ENCODE results near the gene PTPN6.

Gene PTPN6

GRCh38 chr12:6979453-6979852, 28.3 kb downstream of the PTPN6 start:
- H3K27ac ChIP-seq (ENCODE audit: low read depth, low read length): no peak overlapping the region

GRCh38 chr12:6980075-6980474, 28.9 kb downstream of the PTPN6 start:
- Histone ChIP-seq H3K4me3 (ENCODE audit: low read depth, low read length) (no peak overlapping the region), H3K9me3 (ENCODE audit: control insufficient read depth, insufficient read depth, low read length) (no peaks in the 10 kb centered on the region), H3K9ac (ENCODE audit: low read depth, low read length) (no peak overlapping the region), H3K36me3 (ENCODE audit: control insufficient read depth, insufficient read depth, low read length) (peaks cover 85% of the 10 kb centered on the region), H3K27me3 (ENCODE audit: control insufficient read depth, insufficient read depth, low read length) (no peaks in the 10 kb centered on the region), H3K4me1 (ENCODE audit: control insufficient read depth, insufficient read depth, low read length) (no peaks in the 10 kb centered on the region), H3K27ac (ENCODE audit: low read depth, low read length) (no peak overlapping the region)

More at GRCh38 chr12:6979453-6979852, 28.3 kb downstream of the PTPN6 start:
- Histone ChIP-seq H3K27me3 (ENCODE audit: control insufficient read depth, insufficient read depth, low read length) (no peaks in the 10 kb centered on the region), H3K4me1 (ENCODE audit: control insufficient read depth, insufficient read depth, low read length) (no peaks in the 10 kb centered on the region), H3K9ac (ENCODE audit: low read depth, low read length) (no peak overlapping the region), H3K36me3 (ENCODE audit: control insufficient read depth, insufficient read depth, low read length) (peaks cover 91% of the 10 kb centered on the region), H3K9me3 (ENCODE audit: control insufficient read depth, insufficient read depth, low read length) (no peaks in the 10 kb centered on the region), H3K4me3 (ENCODE audit: low read depth, low read length) (no peak overlapping the region)

GRCh38 chr12:6980740-6981139, 29.6 kb downstream of the PTPN6 start:
- Histone ChIP-seq H3K36me3 (ENCODE audit: control insufficient read depth, insufficient read depth, low read length) (peaks cover 78% of the 10 kb centered on the region), H3K9me3 (ENCODE audit: control insufficient read depth, insufficient read depth, low read length) (no peaks in the 10 kb centered on the region), H3K27me3 (ENCODE audit: control insufficient read depth, insufficient read depth, low read length) (no peaks in the 10 kb centered on the region), H3K4me1 (ENCODE audit: control insufficient read depth, insufficient read depth, low read length) (no peaks in the 10 kb centered on the region), H3K27ac (ENCODE audit: low read depth, low read length) (no peak overlapping the region), H3K9ac (ENCODE audit: low read depth, low read length) (no peak overlapping the region), H3K4me3 (ENCODE audit: low read depth, low read length) (no peak overlapping the region)

- H3K27me3 ChIP-seq (ENCODE audit: control insufficient read depth, insufficient read depth, low read length): no peaks in the 10 kb centered on the region
- H3K9me3 ChIP-seq (ENCODE audit: control insufficient read depth, insufficient read depth, low read length): no peaks in the 10 kb centered on the region
- H3K4me1 ChIP-seq (ENCODE audit: control insufficient read depth, insufficient read depth, low read length): no peaks in the 10 kb centered on the region
- no peak overlapping the region for H3K4me3 ChIP-seq (ENCODE audit: low read depth, low read length)
- H3K27ac ChIP-seq (ENCODE audit: low read depth, low read length): no peak overlapping the region
- peaks cover 78% of the 10 kb centered on the region for H3K36me3 ChIP-seq (ENCODE audit: control insufficient read depth, insufficient read depth, low read length)
- no peak overlapping the region for H3K9ac ChIP-seq (ENCODE audit: low read depth, low read length)
These were observed 30.2 kb downstream of the PTPN6 start for GRCh38 chr12:6981152-6982052.

GRCh38 chr12:6982532-6982931, 31.4 kb downstream of the PTPN6 start:
- H3K27me3 ChIP-seq (ENCODE audit: control insufficient read depth, insufficient read depth, low read length): no peaks in the 10 kb centered on the region
- H3K27ac ChIP-seq (ENCODE audit: low read depth, low read length): no peak overlapping the region
- peaks cover 71% of the 10 kb centered on the region for H3K36me3 ChIP-seq (ENCODE audit: control insufficient read depth, insufficient read depth, low read length)
- H3K9me3 ChIP-seq (ENCODE audit: control insufficient read depth, insufficient read depth, low read length): no peaks in the 10 kb centered on the region
- no peak overlapping the region for H3K9ac ChIP-seq (ENCODE audit: low read depth, low read length)
- no peaks in the 10 kb centered on the region for H3K4me1 ChIP-seq (ENCODE audit: control insufficient read depth, insufficient read depth, low read length)
- no peak overlapping the region for H3K4me3 ChIP-seq (ENCODE audit: low read depth, low read length)

GRCh38 chr12:6987956-6988553, 36.9 kb downstream of the PTPN6 start:
- Histone ChIP-seq H3K9me3 (ENCODE audit: control insufficient read depth, insufficient read depth, low read length) (no peaks in the 10 kb centered on the region), H3K4me3 (ENCODE audit: low read depth, low read length) (no peak overlapping the region), H3K9ac (ENCODE audit: low read depth, low read length) (no peak overlapping the region), H3K27me3 (ENCODE audit: control insufficient read depth, insufficient read depth, low read length) (no peaks in the 10 kb centered on the region), H3K36me3 (ENCODE audit: control insufficient read depth, insufficient read depth, low read length) (peaks cover 36% of the 10 kb centered on the region), H3K27ac (ENCODE audit: low read depth, low read length) (no peak overlapping the region), H3K4me1 (ENCODE audit: control insufficient read depth, insufficient read depth, low read length) (no peaks in the 10 kb centered on the region)

- Histone ChIP-seq H3K4me1 (ENCODE audit: control insufficient read depth, insufficient read depth, low read length) (no peaks in the 10 kb centered on the region), H3K27me3 (ENCODE audit: control insufficient read depth, insufficient read depth, low read length) (no peaks in the 10 kb centered on the region), H3K9me3 (ENCODE audit: control insufficient read depth, insufficient read depth, low read length) (no peaks in the 10 kb centered on the region), H3K27ac (ENCODE audit: low read depth, low read length) (no peak overlapping the region), H3K9ac (ENCODE audit: low read depth, low read length) (no peak overlapping the region), H3K36me3 (ENCODE audit: control insufficient read depth, insufficient read depth, low read length) (peaks cover 21% of the 10 kb centered on the region; the same call in 1 of the 2 replicates), H3K4me3 (ENCODE audit: low read depth, low read length) (no peak overlapping the region)
These were observed 44.9 kb downstream of the PTPN6 start for GRCh38 chr12:6996040-6996441.

- Histone ChIP-seq H3K36me3 (ENCODE audit: control insufficient read depth, insufficient read depth, low read length) (peaks cover 19% of the 10 kb centered on the region; the same call in 1 of the 2 replicates), H3K27me3 (ENCODE audit: control insufficient read depth, insufficient read depth, low read length) (no peaks in the 10 kb centered on the region), H3K9ac (ENCODE audit: low read depth, low read length) (no peak overlapping the region), H3K4me1 (ENCODE audit: control insufficient read depth, insufficient read depth, low read length) (no peaks in the 10 kb centered on the region), H3K4me3 (ENCODE audit: low read depth, low read length) (no peak overlapping the region), H3K9me3 (ENCODE audit: control insufficient read depth, insufficient read depth, low read length) (no peaks in the 10 kb centered on the region), H3K27ac (ENCODE audit: low read depth, low read length) (no peak overlapping the region)
These were observed 47.7 kb downstream of the PTPN6 start for GRCh38 chr12:6998715-6999451.

- no peaks in the 10 kb centered on the region for H3K4me1 ChIP-seq (ENCODE audit: control insufficient read depth, insufficient read depth, low read length)
- H3K9ac ChIP-seq (ENCODE audit: low read depth, low read length): no peak overlapping the region
- no peak overlapping the region for H3K27ac ChIP-seq (ENCODE audit: low read depth, low read length)
- H3K4me3 ChIP-seq (ENCODE audit: low read depth, low read length): no peak overlapping the region
- H3K36me3 ChIP-seq (ENCODE audit: control insufficient read depth, insufficient read depth, low read length): 0 out of 2 replicates have a peak, but pooled peaks cover 19% of the 10 kb centered on the region
- no peaks in the 10 kb centered on the region for H3K27me3 ChIP-seq (ENCODE audit: control insufficient read depth, insufficient read depth, low read length)
- H3K9me3 ChIP-seq (ENCODE audit: control insufficient read depth, insufficient read depth, low read length): no peaks in the 10 kb centered on the region
These were observed 50.9 kb downstream of the PTPN6 start for GRCh38 chr12:7001921-7002591.

GRCh38 chr12:7004287-7004803, 53.2 kb downstream of the PTPN6 start:
- Histone ChIP-seq H3K9ac (ENCODE audit: low read depth, low read length) (no peak overlapping the region), H3K9me3 (ENCODE audit: control insufficient read depth, insufficient read depth, low read length) (no peaks in the 10 kb centered on the region), H3K27ac (ENCODE audit: low read depth, low read length) (no peak overlapping the region), H3K4me3 (ENCODE audit: low read depth, low read length) (no peak overlapping the region), H3K36me3 (ENCODE audit: control insufficient read depth, insufficient read depth, low read length) (0 out of 2 replicates have a peak, but pooled peaks cover 7% of the 10 kb centered on the region), H3K4me1 (ENCODE audit: control insufficient read depth, insufficient read depth, low read length) (no peaks in the 10 kb centered on the region), H3K27me3 (ENCODE audit: control insufficient read depth, insufficient read depth, low read length) (no peaks in the 10 kb centered on the region)

Data from HUES48 (cell line).